H9 (cell line): ENCODE measurements around the gene TXNDC11. TPM values are rescaled to one million over a fixed set of nuclear protein-coding genes. Genes with fewer than 3 reads are reported as not detected.

ENCODE experiments used
- DNase-seq: peaks from one replicate; pipeline ENCODE4 v3.0.0-alpha.2; 2017
- H2AFZ ChIP-seq: one replicate; pipeline ENCODE4 v1.6.1; 2013; ENCODE audit warnings: mild to moderate bottlenecking, low read length, control low read depth, moderate library complexity
- H2AK5ac ChIP-seq: 2 replicates; pipeline ENCODE4 v1.6.1; 2013; ENCODE audit warnings: low read length, control low read depth, mixed read lengths; ENCODE audit not compliant: insufficient read length
- H2BK120ac ChIP-seq: one replicate; pipeline ENCODE4 v1.6.1; 2013; ENCODE audit warnings: low read depth, mild to moderate bottlenecking, low read length, control low read depth, inconsistent platforms; ENCODE audit not compliant: poor library complexity, severe bottlenecking
- H2BK12ac ChIP-seq: 2 replicates; pipeline ENCODE4 v1.6.1; 2013; ENCODE audit warnings: low read length, control low read depth, mixed read lengths, low read depth; ENCODE audit not compliant: insufficient read length
- H2BK15ac ChIP-seq: 2 replicates; pipeline ENCODE4 v1.6.1; 2013; ENCODE audit warnings: low read depth, low read length, control low read depth
- H2BK20ac ChIP-seq: one replicate; pipeline ENCODE4 v1.6.1; 2013; ENCODE audit warnings: low read depth, mild to moderate bottlenecking, low read length, control low read depth, inconsistent platforms; ENCODE audit not compliant: poor library complexity, severe bottlenecking
- H2BK5ac ChIP-seq: 2 replicates; pipeline ENCODE4 v1.6.1; 2013; ENCODE audit warnings: low read length, control low read depth, mixed read lengths; ENCODE audit not compliant: insufficient read length
- H3K14ac ChIP-seq: 2 replicates; pipeline ENCODE4 v1.6.1; 2013; ENCODE audit warnings: low read length, control low read depth; ENCODE audit not compliant: insufficient read depth
- H3K18ac ChIP-seq: 2 replicates; pipeline ENCODE4 v1.6.1; 2013; ENCODE audit warnings: low read depth, mild to moderate bottlenecking, mixed read lengths, low read length, control low read depth; ENCODE audit not compliant: insufficient read length
- H3K23ac ChIP-seq: 2 replicates; pipeline ENCODE4 v1.6.1; 2013; ENCODE audit warnings: low read length, control low read depth, mixed read lengths, low read depth; ENCODE audit not compliant: insufficient read length
- H3K23me2 ChIP-seq: 2 replicates; pipeline ENCODE4 v1.6.1; 2013; ENCODE audit warnings: low read depth, mild to moderate bottlenecking, mixed read lengths, low read length, control low read depth; ENCODE audit not compliant: insufficient read length, poor library complexity, severe bottlenecking
- H3K27ac ChIP-seq: 2 replicates; pipeline ENCODE4 v1.5.1; 2013; ENCODE audit warnings: low read length, control low read depth, mixed read lengths, low read depth; ENCODE audit not compliant: insufficient read length
- H3K27me3 ChIP-seq: 2 replicates; pipeline ENCODE4 v1.6.1; 2013; ENCODE audit warnings: low read length, control low read depth, inconsistent platforms; ENCODE audit not compliant: insufficient read depth
- H3K4ac ChIP-seq: 2 replicates; pipeline ENCODE4 v1.6.1; 2013; ENCODE audit warnings: low read depth, mild to moderate bottlenecking, control low read depth, inconsistent platforms, low read length, moderate library complexity
- H3K4me1 ChIP-seq: 2 replicates; pipeline ENCODE4 v1.6.1; 2013; ENCODE audit warnings: low read length, control low read depth, inconsistent platforms; ENCODE audit not compliant: insufficient read depth
- H3K4me2 ChIP-seq: 2 replicates; pipeline ENCODE4 v1.6.1; 2013; ENCODE audit warnings: low read length, control low read depth, mixed read lengths; ENCODE audit not compliant: insufficient read length, insufficient read depth
- H3K56ac ChIP-seq: 2 replicates; pipeline ENCODE4 v1.6.1; 2013; ENCODE audit warnings: low read depth, mild to moderate bottlenecking, mixed read lengths, low read length, control low read depth; ENCODE audit not compliant: insufficient read length
- H3K79me1 ChIP-seq: 2 replicates; pipeline ENCODE4 v1.6.1; 2013; ENCODE audit warnings: low read depth, mild to moderate bottlenecking, moderate library complexity, low read length, control low read depth, inconsistent platforms; ENCODE audit not compliant: insufficient read depth, poor library complexity, severe bottlenecking
- H3K79me2 ChIP-seq: 2 replicates; pipeline ENCODE4 v1.6.1; 2013; ENCODE audit warnings: low read length, control low read depth, inconsistent platforms; ENCODE audit not compliant: insufficient read depth
- H3K9ac ChIP-seq: 2 replicates; pipeline ENCODE4 v1.6.1; 2013; ENCODE audit warnings: low read length, control low read depth, mixed read lengths; ENCODE audit not compliant: insufficient read length; ENCODE audit errors: extremely low read depth
- H3K9me3 ChIP-seq: one replicate; pipeline ENCODE4 v1.6.1; 2013; ENCODE audit warnings: low read depth, low read length, inconsistent platforms; ENCODE audit not compliant: control insufficient read depth
- H3T11ph ChIP-seq: one replicate; pipeline ENCODE4 v1.6.1; 2013; ENCODE audit warnings: mild to moderate bottlenecking, low read length, control low read depth, inconsistent platforms
- H4K20me1 ChIP-seq: one replicate; pipeline ENCODE4 v1.6.1; 2013; ENCODE audit not compliant: control insufficient read depth, insufficient read length, insufficient read depth
- H4K5ac ChIP-seq: 2 replicates; pipeline ENCODE4 v1.6.1; 2013; ENCODE audit warnings: low read depth, mild to moderate bottlenecking, mixed read lengths, low read length, control low read depth; ENCODE audit not compliant: insufficient read length
- H4K8ac ChIP-seq: replicated peaks from 2 replicates; pipeline ENCODE4 v1.6.1; 2013; ENCODE audit warnings: low read length, control low read depth, mixed read lengths, low read depth; ENCODE audit not compliant: insufficient read length
- H4K91ac ChIP-seq: 2 replicates; pipeline ENCODE4 v1.6.1; 2013; ENCODE audit warnings: low read depth, mild to moderate bottlenecking, moderate library complexity, mixed read lengths, low read length, control low read depth; ENCODE audit not compliant: insufficient read length
- H3K27ac Mint-ChIP-seq, 3 experiments: 2 replicates in 2 of 3; 3 replicates in 1 of 3; pipeline ENCODE4 v1.8.0; 2020 to 2021; ENCODE audit warnings: mixed read lengths in 3 of 3, mild to moderate bottlenecking in 1 of 3, moderate library complexity in 1 of 3
- H3K27me3 Mint-ChIP-seq: 2 replicates; pipeline ENCODE4 v1.8.0; 2021; ENCODE audit warnings: low read depth, mild to moderate bottlenecking, moderate library complexity, mixed read lengths
- H3K36me3 Mint-ChIP-seq, 3 experiments: 2 replicates in 2 of 3; 3 replicates in 1 of 3; pipeline ENCODE4 v1.8.0; 2020 to 2021; ENCODE audit warnings: low read depth in 3 of 3, mixed read lengths in 3 of 3; ENCODE audit not compliant: insufficient read depth in 1 of 3
- H3K4me1 Mint-ChIP-seq, 2 experiments: 2 replicates each; pipeline ENCODE4 v1.8.0; 2020; ENCODE audit warnings: mixed read lengths in 2 of 2
- H3K4me3 Mint-ChIP-seq, 2 experiments: 2 replicates in 1 of 2; 3 replicates in 1 of 2; pipeline ENCODE4 v1.8.0; 2020 to 2021; ENCODE audit warnings: mild to moderate bottlenecking in 2 of 2, mixed read lengths in 2 of 2, moderate library complexity in 1 of 2
- H3K9me3 Mint-ChIP-seq, 2 experiments: 2 replicates in 1 of 2; 3 replicates in 1 of 2; pipeline ENCODE4 v1.8.0; 2020; ENCODE audit warnings: mild to moderate bottlenecking in 2 of 2, mixed read lengths in 2 of 2, moderate library complexity in 1 of 2
- whole genome bisulfite sequencing: extraction: QIAGEN DNeasy Blood & Tissue Kit; methylation state at CpG from one replicate; pipeline ENCODE4 v1.1.7; 2013; ENCODE audit warnings: missing lambda C conversion rate, low lambda C conversion rate, mixed read lengths; ENCODE audit not compliant: insufficient read length; ENCODE audit errors: extremely low coverage; 5-methylcytosine and 5-hydroxymethylcytosine counted together
- total RNA-seq: library from RNA; stranded (reverse); gene quantifications from 2 replicates; pipeline ENCODE4 v1.2.1, GENCODE V29; 2021
- TF ChIP-seq, protein P1 (sequence below): fragments of 200-600 bp; sonication (generic); conservative IDR thresholded peaks from 3 replicates; pipeline ENCODE4 v1.8.0; 2021; ENCODE audit warnings: antibody characterized with exemption, mild to moderate bottlenecking

The TXNDC11 gene
- total RNA-seq, 1 experiment from 2014 or later = 12.2 TPM

DNA sequence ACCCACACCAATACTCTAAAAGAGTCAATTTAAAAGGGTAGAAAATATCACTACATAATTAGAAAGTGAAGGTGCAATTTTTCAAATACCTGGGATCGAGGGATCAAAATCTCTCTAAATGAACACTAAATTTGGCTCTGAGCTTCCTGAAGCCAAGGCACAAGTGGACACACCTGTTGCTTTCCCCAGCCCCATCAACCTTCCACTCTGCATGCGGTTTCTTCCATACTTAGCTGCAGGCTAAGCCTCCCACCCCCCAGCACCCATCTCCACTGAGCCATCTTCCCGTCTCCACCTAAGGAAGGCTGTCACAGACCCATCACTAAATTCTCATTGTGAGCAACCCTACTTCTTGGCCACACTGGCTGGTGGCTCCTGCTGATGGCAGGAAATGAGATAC is 30.5 kb downstream of the TXNDC11 start:
- Histone ChIP-seq H4K5ac (no peak overlapping the region), H3K27me3 (no peaks in the 10 kb centered on the region), H4K8ac (no peak overlapping the region), H3K14ac (no peak overlapping the region), H2BK5ac (no peak overlapping the region), H2AK5ac (no peak overlapping the region), H2BK20ac (no peak overlapping the region), H3K18ac (no peak overlapping the region), H3K23me2 (no peaks in the 10 kb centered on the region), H2BK120ac (no peak overlapping the region), H3K9ac (no peak overlapping the region), H3K79me2 (no peaks in the 10 kb centered on the region), H3K56ac (no peak overlapping the region), H3T11ph (no peak overlapping the region), H4K91ac (no peak overlapping the region), H3K23ac (no peak overlapping the region), H4K20me1 (no peaks in the 10 kb centered on the region), H3K27ac (no peak overlapping the region), H3K4ac (no peak overlapping the region), H2BK12ac (no peak overlapping the region), H3K79me1 (no peaks in the 10 kb centered on the region), H3K4me1 (no peaks in the 10 kb centered on the region), H2BK15ac (no peak overlapping the region), H3K9me3 (no peaks in the 10 kb centered on the region), H2AFZ (no peak overlapping the region), H3K4me2 (no peak overlapping the region)
- WGBS = no CpG with 5 or more reads among the region's 3 CpGs
- TF ChIP-seq, protein P1, sequence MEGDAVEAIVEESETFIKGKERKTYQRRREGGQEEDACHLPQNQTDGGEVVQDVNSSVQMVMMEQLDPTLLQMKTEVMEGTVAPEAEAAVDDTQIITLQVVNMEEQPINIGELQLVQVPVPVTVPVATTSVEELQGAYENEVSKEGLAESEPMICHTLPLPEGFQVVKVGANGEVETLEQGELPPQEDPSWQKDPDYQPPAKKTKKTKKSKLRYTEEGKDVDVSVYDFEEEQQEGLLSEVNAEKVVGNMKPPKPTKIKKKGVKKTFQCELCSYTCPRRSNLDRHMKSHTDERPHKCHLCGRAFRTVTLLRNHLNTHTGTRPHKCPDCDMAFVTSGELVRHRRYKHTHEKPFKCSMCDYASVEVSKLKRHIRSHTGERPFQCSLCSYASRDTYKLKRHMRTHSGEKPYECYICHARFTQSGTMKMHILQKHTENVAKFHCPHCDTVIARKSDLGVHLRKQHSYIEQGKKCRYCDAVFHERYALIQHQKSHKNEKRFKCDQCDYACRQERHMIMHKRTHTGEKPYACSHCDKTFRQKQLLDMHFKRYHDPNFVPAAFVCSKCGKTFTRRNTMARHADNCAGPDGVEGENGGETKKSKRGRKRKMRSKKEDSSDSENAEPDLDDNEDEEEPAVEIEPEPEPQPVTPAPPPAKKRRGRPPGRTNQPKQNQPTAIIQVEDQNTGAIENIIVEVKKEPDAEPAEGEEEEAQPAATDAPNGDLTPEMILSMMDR = no peak
- Mint-ChIP-seq H3K36me3 (peaks cover 0 to 19% (median 9%) of the 10 kb centered on the region in 3 experiments; a peak in 5 of 7 replicates), H3K4me1 (no peaks in the 10 kb centered on the region), H3K4me3 (no peak overlapping the region), H3K27me3 (no peaks in the 10 kb centered on the region), H3K9me3 (no peaks in the 10 kb centered on the region), H3K27ac (peak overlapping the region; percentile 21 to 52 (median 31); a peak in 3 of 7 replicates)
- no peak for DNase-seq
